IMR-90 (cell line): ENCODE data around the gene EPHA6. TPM values are rescaled to one million over a fixed set of nuclear protein-coding genes. Genes with fewer than 3 reads are reported as not detected.

Source experiments
- ATAC-seq: fragments of 200-7000 bp; cut with Tn5 transposase; 2 replicates; pipeline ENCODE4 v1.9.1; 2020; ENCODE audit warnings: low read depth, mild to moderate bottlenecking, moderate library complexity
- BruUV-seq: library from RNA; stranded (reverse); fragments of 400-500 nt; replicated peaks from 2 replicates; lab custom pipeline; 2021; lab: Mats Ljungman, UMichigan
- CTCF ChIA-PET: fragments of 300-600 bp; formaldehyde crosslinking; extraction: SDS; loops from one replicate; lab custom pipeline; 2021; ENCODE audit warnings: antibody characterized with exemption; lab: Yijun Ruan, JAX
- POLR2A ChIA-PET: fragments of 300-600 bp; sonication (Branson Sonifier 250); formaldehyde crosslinking; loops from one replicate; lab custom pipeline; 2022; ENCODE audit warnings: antibody characterized with exemption; ENCODE audit not compliant: unreplicated experiment; lab: Charles Lee
- DNase-seq: peaks from one replicate; pipeline ENCODE4 v3.0.0; 2013
- H2AFZ ChIP-seq: replicated peaks from 2 replicates; pipeline ENCODE3; 2013; ENCODE audit warnings: low read length, mild to moderate bottlenecking; ENCODE audit not compliant: poor library complexity
- H2AK5ac ChIP-seq: 2 replicates; pipeline ENCODE4 v1.6.1; 2013; ENCODE audit warnings: low read depth, low read length, inconsistent platforms
- H2AK9ac ChIP-seq: replicated peaks from 2 replicates; pipeline ENCODE3; 2013; ENCODE audit warnings: mild to moderate bottlenecking, low read depth, low read length, moderate library complexity; ENCODE audit not compliant: poor library complexity
- H2BK120ac ChIP-seq: 2 replicates; pipeline ENCODE4 v1.6.1; 2013; ENCODE audit warnings: low read depth, low read length, inconsistent platforms
- H2BK15ac ChIP-seq: 3 replicates; pipeline ENCODE4 v1.6.1; 2013; ENCODE audit warnings: low read depth, low read length, inconsistent platforms
- H2BK20ac ChIP-seq: 2 replicates; pipeline ENCODE4 v1.6.1; 2013; ENCODE audit warnings: low read depth, mild to moderate bottlenecking, inconsistent platforms, low read length, moderate library complexity
- H2BK5ac ChIP-seq: 2 replicates; pipeline ENCODE4 v1.6.1; 2013; ENCODE audit warnings: mild to moderate bottlenecking, low read depth, low read length, inconsistent platforms; ENCODE audit not compliant: poor library complexity, severe bottlenecking
- H3K14ac ChIP-seq: replicated peaks from 2 replicates; pipeline ENCODE4 v1.6.1; 2013; ENCODE audit warnings: low read depth, low read length, inconsistent platforms
- H3K18ac ChIP-seq: 2 replicates; pipeline ENCODE4 v1.6.1; 2013; ENCODE audit warnings: low read depth, low read length, control low read depth
- H3K23ac ChIP-seq: 2 replicates; pipeline ENCODE4 v1.6.1; 2013; ENCODE audit warnings: low read depth, low read length, inconsistent platforms
- H3K27ac ChIP-seq: 2 replicates; pipeline ENCODE4 v1.5.1; 2013; ENCODE audit warnings: mild to moderate bottlenecking, control low read depth, low read length; ENCODE audit not compliant: insufficient read depth
- H3K27me3 ChIP-seq: 2 replicates; pipeline ENCODE4 v1.6.1; 2013; ENCODE audit warnings: low read length; ENCODE audit not compliant: control insufficient read depth, insufficient read depth
- H3K36me3 ChIP-seq: 2 replicates; pipeline ENCODE4 v1.6.1; 2013; ENCODE audit warnings: low read length, mixed read lengths; ENCODE audit not compliant: control insufficient read depth, insufficient read depth
- H3K4ac ChIP-seq: 2 replicates; pipeline ENCODE4 v1.6.1; 2013; ENCODE audit warnings: low read depth, low read length, inconsistent platforms
- H3K4me1 ChIP-seq: 2 replicates; pipeline ENCODE4 v1.6.1; 2013; ENCODE audit warnings: low read length, mixed read lengths; ENCODE audit not compliant: control insufficient read depth, insufficient read depth
- H3K4me2 ChIP-seq: 2 replicates; pipeline ENCODE4 v1.6.1; 2013; ENCODE audit warnings: low read depth, mild to moderate bottlenecking, control low read depth, low read length, moderate library complexity
- H3K4me3 ChIP-seq: 2 replicates; pipeline ENCODE4 v1.5.1; 2013; ENCODE audit warnings: low read depth, mild to moderate bottlenecking, control low read depth, low read length, moderate library complexity; ENCODE audit not compliant: insufficient read depth
- H3K56ac ChIP-seq: 2 replicates; pipeline ENCODE4 v1.6.1; 2013; ENCODE audit warnings: low read length, inconsistent platforms; ENCODE audit not compliant: insufficient read depth; ENCODE audit errors: extremely low read depth
- H3K79me1 ChIP-seq, 2 experiments: 2 replicates each; pipeline ENCODE4 v1.6.1; 2013; ENCODE audit warnings: low read length in 2 of 2, inconsistent platforms in 1 of 2, low read depth in 1 of 2
- H3K9ac ChIP-seq: 2 replicates; pipeline ENCODE4 v1.6.1; 2013; ENCODE audit warnings: low read depth, low read length, control low read depth
- H3K9me1 ChIP-seq: 2 replicates; pipeline ENCODE4 v1.6.1; 2013; ENCODE audit warnings: low read length, inconsistent platforms; ENCODE audit not compliant: insufficient read depth
- H3K9me3 ChIP-seq: 2 replicates; pipeline ENCODE4 v1.6.1; 2013; ENCODE audit warnings: low read length; ENCODE audit not compliant: control insufficient read depth, insufficient read depth
- H4K20me1 ChIP-seq: 2 replicates; pipeline ENCODE4 v1.6.1; 2013; ENCODE audit warnings: low read length, inconsistent platforms; ENCODE audit not compliant: insufficient read depth
- H4K5ac ChIP-seq: 2 replicates; pipeline ENCODE4 v1.6.1; 2013; ENCODE audit warnings: mild to moderate bottlenecking, low read depth, low read length, control low read depth
- H4K8ac ChIP-seq, 2 experiments: 2 replicates each; pipeline ENCODE4 v1.6.1; 2013; ENCODE audit warnings: low read depth in 2 of 2, low read length in 2 of 2, control low read depth in 1 of 2, inconsistent platforms in 1 of 2
- H4K91ac ChIP-seq: 2 replicates; pipeline ENCODE4 v1.6.1; 2013; ENCODE audit warnings: low read depth, low read length, inconsistent platforms; ENCODE audit not compliant: insufficient read depth
- MAFK ChIP-seq: IDR thresholded peaks from 2 replicates; pipeline ENCODE4 v1.6.1; 2012; ENCODE audit warnings: low read depth, low read length, improper control_type of control experiment
- POLR2A ChIP-seq: IDR thresholded peaks from 2 replicates; pipeline ENCODE4 v1.6.1; 2012; ENCODE audit warnings: mild to moderate bottlenecking, low read depth, low read length
- RAD21 ChIP-seq: IDR thresholded peaks from 2 replicates; pipeline ENCODE4 v1.6.1; 2012; ENCODE audit warnings: low read length, improper control_type of control experiment
- WGBS, 2 experiments: methylation state at CpG; one replicate each; pipeline versions ENCODE4 v1.1.5 to v1.1.7; 2013; ENCODE audit warnings: missing lambda C conversion rate in 2 of 2; ENCODE audit not compliant: insufficient read length in 1 of 2; ENCODE audit errors: extremely low coverage in 2 of 2; 5-methylcytosine and 5-hydroxymethylcytosine counted together
- dilution Hi-C: fragments of 300-500 bp; cut with HindIII; formaldehyde crosslinking; loops from one replicate; pipeline ENCODE4 v1.14.3; 2018; ENCODE audit warnings: low sequenced_read_pairs; ENCODE audit not compliant: unreplicated experiment
- in situ Hi-C: fragments of 300-500 bp; cut with MboI; formaldehyde crosslinking; loops from 3 replicates; pipeline ENCODE4 v1.14.3; 2019; ENCODE audit warnings: low sequenced_read_pairs, inconsistent platforms, mixed read lengths
- intact Hi-C: fragments of 100-400 bp; cut with micrococcal nuclease; formaldehyde crosslinking; loops from 2 replicates; pipeline ENCODE4 v1.10.0; 2022
- polyA plus RNA-seq, 3 experiments: library from polyadenylated mRNA; depleted of rRNA; stranded (reverse); fragments of >200 nt; gene quantifications; 2 replicates each; pipeline ENCODE4 v1.2.3, GENCODE V29; 2012; ENCODE audit warnings: low replicate concordance in 1 of 3
- total RNA-seq: library from RNA; depleted of rRNA; stranded (reverse); fragments of >200 nt; gene quantifications from 2 replicates; pipeline ENCODE4 v1.2.3, GENCODE V29; 2012

The EPHA6 gene
- total and polyA plus RNA-seq, 2 of the 4 experiments (the other 2 are of a cell fraction), result not detected

DNA sequence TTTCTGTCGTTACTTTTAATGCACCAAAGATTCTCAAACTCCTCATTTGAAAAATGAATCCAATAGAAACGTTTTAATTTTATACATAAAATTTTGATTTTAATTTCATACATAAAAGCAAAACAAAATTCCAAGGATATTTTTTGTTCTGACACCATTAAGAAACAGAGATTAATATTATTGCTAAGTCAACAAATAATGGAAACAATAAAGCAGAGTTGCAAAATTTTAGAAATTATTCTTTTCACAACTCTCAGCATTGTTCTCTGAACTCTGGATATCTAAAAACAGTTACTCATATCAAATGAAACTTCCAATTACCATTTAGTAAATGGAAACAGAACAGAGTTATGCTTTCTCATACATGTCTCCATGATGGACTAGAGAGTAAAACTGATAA is 260.2 kb downstream of the EPHA6 start:
- ATAC-seq, result no peak

More for the DNA sequence above, 260.2 kb downstream of the EPHA6 start:
- intact Hi-C loops, result no loop called here
- Histone ChIP-seq H3K9ac (no peak overlapping the region), H3K9me3 (no peaks in the 10 kb centered on the region), H3K4me1 (no peaks in the 10 kb centered on the region), H2AFZ (no peak overlapping the region), H3K4me2 (no peak overlapping the region), H3K27ac (no peak overlapping the region), H3K4me3 (no peak overlapping the region), H3K14ac (no peak overlapping the region), H3K56ac (no peak overlapping the region), H3K4ac (no peak overlapping the region), H2BK15ac (no peak overlapping the region), H3K79me1 (no peaks in the 10 kb centered on the region), H4K8ac (no peak overlapping the region), H3K27me3 (no peaks in the 10 kb centered on the region), H3K36me3 (no peaks in the 10 kb centered on the region), H2BK120ac (no peak overlapping the region), H4K20me1 (no peaks in the 10 kb centered on the region), H2AK9ac (no peak overlapping the region), H2AK5ac (no peak overlapping the region), H2BK20ac (no peak overlapping the region), H2BK5ac (no peak overlapping the region), H3K9me1 (no peaks in the 10 kb centered on the region), H4K5ac (no peak overlapping the region), H3K23ac (no peak overlapping the region), H4K91ac (no peak overlapping the region), H3K18ac (no peak overlapping the region)
- TF ChIP-seq POLR2A (no peak), RAD21 (no peak), MAFK (peak; percentile 36; the same call in 1 of the 2 replicates)
- POLR2A ChIA-PET, result no interaction called here
- dilution Hi-C loops, result no loop called here
- CTCF ChIA-PET, result no interaction called here
- in situ Hi-C loops, result no loop called here
- WGBS, 2 experiments, result no CpG with 5 or more reads among the region's 2 CpGs
- no peak for DNase-seq
- no TSS peak for BruUV-seq
